Neural cell (in vitro differentiated cells): Measurements from ENCODE around the gene SASH3. TPM values are rescaled to one million over a fixed set of nuclear protein-coding genes. Genes with fewer than 3 reads are reported as not detected.

Source experiments
- H2AFZ ChIP-seq: fragments of 200-600, 300-800 bp; sonication (generic), shearing (Covaris generic); 2 replicates; pipeline ENCODE4 v1.6.0; 2014; ENCODE audit warnings: low read depth, mild to moderate bottlenecking, antibody characterized with exemption, low read length, moderate library complexity
- H3F3A ChIP-seq: fragments of 200-600 bp; shearing (Covaris generic); 2 replicates; pipeline ENCODE4 v1.6.1; 2016; ENCODE audit warnings: mild to moderate bottlenecking, moderate library complexity, mixed read lengths, antibody characterized with exemption, low read length; ENCODE audit not compliant: insufficient read depth, poor library complexity, severe bottlenecking
- H3K27ac ChIP-seq: fragments of 200-600, 300-800 bp; sonication (generic), shearing (Covaris generic); 2 replicates; pipeline ENCODE4 v1.5.1; 2014; ENCODE audit warnings: mild to moderate bottlenecking, low read length, moderate library complexity
- H3K27me3 ChIP-seq: fragments of 300-800, 200-600 bp; sonication (generic), shearing (Covaris generic); 2 replicates; pipeline ENCODE4 v1.6.0; 2014; ENCODE audit warnings: mild to moderate bottlenecking, low read depth, low read length, moderate library complexity; ENCODE audit not compliant: insufficient read depth
- H3K36me3 ChIP-seq: fragments of 300-800, 200-600 bp; sonication (generic), shearing (Covaris generic); 2 replicates; pipeline ENCODE4 v1.5.1; 2014; ENCODE audit warnings: mild to moderate bottlenecking, antibody characterized with exemption, low read length, moderate library complexity; ENCODE audit not compliant: insufficient read depth
- H3K4me2 ChIP-seq: fragments of 300-800, 200-600 bp; sonication (generic), shearing (Covaris generic); 2 replicates; pipeline ENCODE4 v1.6.0; 2014; ENCODE audit warnings: mild to moderate bottlenecking, low read length
- H3K4me3 ChIP-seq: fragments of 300-800, 200-600 bp; sonication (generic), shearing (Covaris generic); 2 replicates; pipeline ENCODE4 v1.5.1; 2014; ENCODE audit warnings: mild to moderate bottlenecking, low read length, moderate library complexity
- H3K79me2 ChIP-seq: fragments of 200-600 bp; shearing (Covaris generic); replicated peaks from 2 replicates; pipeline ENCODE4 v1.6.0; 2014; ENCODE audit warnings: mild to moderate bottlenecking, low read length, moderate library complexity; ENCODE audit not compliant: insufficient read depth
- H3K9ac ChIP-seq: fragments of 300-800, 200-600 bp; sonication (generic), shearing (Covaris generic); 2 replicates; pipeline ENCODE4 v1.6.1; 2016; ENCODE audit warnings: mild to moderate bottlenecking, low read length, mixed read lengths
- H3K9me2 ChIP-seq: fragments of 200-600 bp; shearing (Covaris generic); 2 replicates; pipeline ENCODE4 v1.6.1; 2016; ENCODE audit warnings: mild to moderate bottlenecking, low read length, mixed read lengths; ENCODE audit not compliant: insufficient read depth
- H3K9me3 ChIP-seq: fragments of 200-600, 300-800 bp; sonication (generic), shearing (Covaris generic); 2 replicates; pipeline ENCODE4 v1.6.1; 2016; ENCODE audit warnings: mild to moderate bottlenecking, mixed run types, low read length, moderate library complexity, mixed read lengths
- H4K20me1 ChIP-seq: fragments of 200-600 bp; shearing (Covaris generic); 2 replicates; pipeline ENCODE4 v1.6.1; 2016; ENCODE audit warnings: mild to moderate bottlenecking, mixed run types; ENCODE audit not compliant: insufficient read depth
- CTCF ChIP-seq: fragments of 450-650 bp; IDR thresholded peaks from 2 replicates; pipeline ENCODE4 v1.5.1; 2014; ENCODE audit warnings: antibody characterized with exemption, mild to moderate bottlenecking, moderate library complexity; ENCODE audit not compliant: poor library complexity, severe bottlenecking
- EP300 ChIP-seq: fragments of 450-650 bp; conservative IDR thresholded peaks from 2 replicates; pipeline ENCODE4 v1.6.1; 2014; ENCODE audit warnings: antibody characterized with exemption, mild to moderate bottlenecking, moderate library complexity; ENCODE audit not compliant: poor library complexity, severe bottlenecking
- EZH2 ChIP-seq: fragments of 200-600, 300-800 bp; shearing (Covaris generic), sonication (generic); IDR thresholded peaks from 2 replicates; pipeline ENCODE4 v1.6.1; 2014; ENCODE audit warnings: antibody characterized with exemption, low read length, borderline replicate concordance, mild to moderate bottlenecking; ENCODE audit not compliant: insufficient read depth, poor library complexity, severe bottlenecking
- MXI1 ChIP-seq: fragments of 450-650 bp; conservative IDR thresholded peaks from 2 replicates; pipeline ENCODE4 v1.6.1; 2014; ENCODE audit warnings: antibody characterized with exemption, mild to moderate bottlenecking; ENCODE audit not compliant: poor library complexity, severe bottlenecking
- POLR2AphosphoS5 ChIP-seq: IDR thresholded peaks from 2 replicates; pipeline ENCODE4 v1.6.1; 2012
- RAD21 ChIP-seq: fragments of 450-650 bp; conservative IDR thresholded peaks from 2 replicates; pipeline ENCODE4 v1.6.1; 2014; ENCODE audit warnings: antibody characterized with exemption, mild to moderate bottlenecking, moderate library complexity
- REST ChIP-seq: IDR thresholded peaks from 2 replicates; pipeline ENCODE4 v1.6.1; 2012; ENCODE audit warnings: borderline replicate concordance
- SMC3 ChIP-seq: fragments of 450-650 bp; conservative IDR thresholded peaks from 2 replicates; pipeline ENCODE4 v1.6.1; 2014; ENCODE audit warnings: antibody characterized with exemption, mild to moderate bottlenecking, moderate library complexity; ENCODE audit not compliant: poor library complexity
- TAF1 ChIP-seq: IDR thresholded peaks from 2 replicates; pipeline ENCODE4 v1.6.1; 2012; ENCODE audit warnings: low read depth
- polyA plus RNA-seq: library from polyadenylated mRNA; depleted of rRNA; stranded (reverse); fragments of >200 nt; gene quantifications from 2 replicates; pipeline ENCODE4 v1.2.3, GENCODE V29; 2014

Gene SASH3
- polyA plus RNA-seq, 1 donor from 2014 or later, result not detected

- H3K27ac ChIP-seq, result no peak overlapping the region
- H4K20me1 ChIP-seq, result no peaks in the 10 kb centered on the region
- H3K9ac ChIP-seq, result no peak overlapping the region
- no peaks in the 10 kb centered on the region for H3K27me3 ChIP-seq
- no peak overlapping the region for H3K4me3 ChIP-seq
- H3K36me3 ChIP-seq, result no peaks in the 10 kb centered on the region
- H3F3A ChIP-seq, result no peaks in the 10 kb centered on the region
- no peaks in the 10 kb centered on the region for H3K9me2 ChIP-seq
- no peak for TF ChIP-seq SMC3
- TF ChIP-seq CTCF, result no peak
- TF ChIP-seq POLR2AphosphoS5, result no peak
- no peak for TF ChIP-seq EZH2
- no peak for TF ChIP-seq TAF1
- no peak for TF ChIP-seq MXI1
- TF ChIP-seq REST, result no peak
- no peak overlapping the region for H2AFZ ChIP-seq
- H3K79me2 ChIP-seq, result no peaks in the 10 kb centered on the region
- H3K9me3 ChIP-seq, result no peaks in the 10 kb centered on the region
- H3K4me2 ChIP-seq, result no peak overlapping the region
These were observed 53.6 kb downstream of the SASH3 start for GRCh38 chrX:129833153-129833990.

DNA sequence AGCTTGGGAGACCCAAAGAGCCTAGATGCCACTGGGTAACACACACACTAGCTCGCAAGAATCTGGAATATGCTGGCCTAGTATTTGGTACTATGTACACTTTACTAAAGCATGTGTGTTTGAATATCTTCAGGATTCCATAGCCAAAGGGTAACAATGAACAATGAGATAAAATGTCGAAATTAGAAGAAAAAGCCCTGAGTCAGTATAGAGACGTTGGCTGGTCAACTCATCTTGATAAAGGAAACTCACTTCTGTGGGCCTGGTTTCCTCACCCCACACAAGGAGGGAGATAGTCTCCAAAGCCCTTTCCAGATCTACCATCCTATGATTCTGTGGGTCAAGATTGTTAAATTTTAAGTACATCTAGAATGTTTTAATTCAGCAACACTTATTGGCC, 57.1 kb downstream of the SASH3 start:
- H3K36me3 ChIP-seq, result no peaks in the 10 kb centered on the region
- H2AFZ ChIP-seq, result no peak overlapping the region
- no peaks in the 10 kb centered on the region for H4K20me1 ChIP-seq
- peaks cover 16% of the 10 kb centered on the region for H3K79me2 ChIP-seq
- H3K9ac ChIP-seq, result no peak overlapping the region
- no peak overlapping the region for H3K4me3 ChIP-seq
- H3K27ac ChIP-seq, result no peak overlapping the region
- no peak for TF ChIP-seq TAF1
- TF ChIP-seq RAD21, result no peak
- TF ChIP-seq EZH2, result no peak
- no peak for TF ChIP-seq SMC3
- TF ChIP-seq REST, result no peak
- no peak for TF ChIP-seq CTCF
- TF ChIP-seq EP300, result no peak
- no peak for TF ChIP-seq MXI1
- no peaks in the 10 kb centered on the region for H3K9me2 ChIP-seq
- H3F3A ChIP-seq, result no peaks in the 10 kb centered on the region
- H3K9me3 ChIP-seq, result no peaks in the 10 kb centered on the region
- H3K27me3 ChIP-seq, result no peaks in the 10 kb centered on the region
- H3K4me2 ChIP-seq, result no peak overlapping the region
